Endometrium (tissue), 2 donors: ENCODE data around the gene CASP8.
"Not testable (repeated sequence)": the region's sequence is repeated elsewhere in the genome, so short reads cannot be mapped to it uniquely, and the experiment has no call there.

ENCODE experiments used
- FAIRE-seq: peaks from 2 replicates; lab custom pipeline; 2012; peaks lifted over from hg19 to GRCh38; lab: Jason Lieb, UNC
- donor health status: control.
- donor health status: control.

The CASP8 gene

DNA sequence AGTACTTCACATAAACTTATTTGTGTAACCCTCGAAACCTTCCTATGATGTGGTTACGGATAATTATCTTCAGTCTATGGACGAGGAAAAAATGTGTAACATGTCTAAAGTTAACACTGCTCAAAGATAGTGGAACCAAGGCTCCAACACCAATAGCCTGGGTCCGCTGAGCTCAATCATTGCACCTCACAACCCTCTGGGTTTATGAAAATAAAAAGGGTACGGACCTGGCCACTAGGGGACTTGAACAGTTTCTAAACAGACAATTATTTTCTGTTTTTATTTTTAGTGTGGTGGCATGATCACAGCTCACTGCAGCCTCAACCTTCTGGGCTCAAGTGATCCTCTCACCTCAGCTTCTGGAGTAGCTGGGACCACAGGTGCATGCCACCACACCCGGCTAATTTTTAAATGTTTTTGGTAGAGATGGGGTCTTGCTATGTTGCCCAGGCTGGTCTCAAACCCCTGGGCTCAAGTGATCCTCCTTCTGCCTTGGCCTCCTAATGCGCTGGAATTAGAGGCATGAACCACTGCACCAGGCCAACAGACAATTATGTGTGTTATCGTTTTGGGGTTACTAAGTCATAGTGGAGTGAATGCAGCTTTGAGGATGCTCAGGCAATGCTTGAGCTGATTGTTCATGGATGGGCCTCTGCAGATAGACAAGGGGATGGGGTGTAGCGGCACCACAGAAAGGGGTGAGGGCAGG is 10.1 kb downstream of the CASP8 start:
- no peak for FAIRE-seq

DNA sequence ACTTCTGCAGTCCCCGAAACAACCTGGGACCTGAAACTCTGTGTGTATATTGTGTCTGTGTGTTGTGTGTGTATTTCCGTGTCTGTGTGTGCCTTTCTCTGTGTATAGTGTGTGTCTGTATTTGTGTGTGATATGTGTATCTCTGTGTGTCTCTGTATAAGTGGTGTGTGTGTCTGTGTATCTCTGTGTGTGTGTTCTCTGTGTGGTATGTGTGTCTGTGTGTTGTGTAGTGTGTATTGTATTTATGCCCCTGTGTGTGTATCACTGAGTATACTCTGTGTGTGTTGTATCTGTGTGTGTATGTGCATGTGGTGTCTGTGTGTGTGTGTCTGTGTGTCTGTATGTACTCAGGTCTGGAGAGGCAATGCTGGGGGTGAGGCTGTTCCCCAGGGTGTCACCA is 11.6 kb downstream of the CASP8 start:
- no peak for FAIRE-seq

- FAIRE-seq: no peak
Measured at GRCh38 chr2:201273330-201273983, 13.1 kb downstream of the CASP8 start.

DNA sequence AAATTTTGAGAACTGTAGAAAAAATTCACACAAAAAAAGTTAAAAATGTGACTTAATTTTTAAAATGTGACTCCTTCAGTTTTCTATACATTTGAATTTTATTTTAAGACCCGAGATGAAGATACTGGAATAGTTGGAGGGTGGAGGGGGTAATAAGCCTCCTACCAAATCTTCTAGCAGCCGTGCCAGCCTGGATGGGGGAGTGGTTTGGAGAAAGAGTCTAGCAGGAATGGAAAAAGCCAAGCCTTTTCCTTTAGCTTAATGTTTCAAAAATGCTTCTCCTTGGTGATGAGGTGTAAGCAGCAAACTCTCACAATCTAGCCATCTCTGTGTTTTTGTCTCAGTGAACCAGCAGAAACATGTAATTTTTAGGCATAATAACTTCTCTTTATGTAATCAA is 14.7 kb downstream of the CASP8 start:
- FAIRE-seq: no peak

DNA sequence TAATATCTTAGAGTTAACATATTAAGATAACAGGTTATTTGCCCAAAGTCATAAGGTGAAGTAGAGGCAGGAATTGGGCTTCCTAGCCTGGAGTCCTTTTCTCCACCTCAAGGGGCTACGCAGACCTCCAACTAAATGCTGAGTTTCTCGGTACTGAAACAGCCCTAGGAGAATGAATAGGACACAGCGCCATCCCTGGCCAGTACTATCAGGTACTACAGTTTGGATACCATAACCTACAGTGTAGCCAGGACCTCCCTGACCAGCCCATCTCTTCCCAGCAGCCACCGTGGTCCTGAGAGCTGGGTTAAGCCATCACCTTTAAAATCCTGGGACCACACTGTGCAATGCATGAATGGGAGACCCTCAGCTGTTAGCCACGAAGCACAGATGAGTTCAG is 15.7 kb downstream of the CASP8 start:
- FAIRE-seq: no peak

DNA sequence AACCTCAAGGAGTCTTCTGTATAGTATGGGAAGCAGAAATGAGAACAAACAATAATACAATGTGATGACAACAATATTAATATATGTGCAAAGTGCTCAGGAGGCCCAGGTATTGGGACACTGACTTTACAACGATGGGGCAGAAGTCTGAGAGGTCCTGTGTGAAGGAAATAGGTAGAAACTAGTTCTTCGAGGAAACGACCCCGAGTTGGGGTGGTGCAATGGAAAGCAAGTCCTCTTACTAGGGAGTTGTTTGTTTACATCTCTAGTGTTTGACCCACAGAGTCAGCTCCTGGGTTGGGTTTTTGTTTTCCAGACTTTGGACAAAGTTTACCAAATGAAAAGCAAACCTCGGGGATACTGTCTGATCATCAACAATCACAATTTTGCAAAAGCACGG is 16.2 kb downstream of the CASP8 start:
- no peak for FAIRE-seq

- no peak for FAIRE-seq
Measured at GRCh38 chr2:201279079-201279478, 18.7 kb downstream of the CASP8 start.

DNA sequence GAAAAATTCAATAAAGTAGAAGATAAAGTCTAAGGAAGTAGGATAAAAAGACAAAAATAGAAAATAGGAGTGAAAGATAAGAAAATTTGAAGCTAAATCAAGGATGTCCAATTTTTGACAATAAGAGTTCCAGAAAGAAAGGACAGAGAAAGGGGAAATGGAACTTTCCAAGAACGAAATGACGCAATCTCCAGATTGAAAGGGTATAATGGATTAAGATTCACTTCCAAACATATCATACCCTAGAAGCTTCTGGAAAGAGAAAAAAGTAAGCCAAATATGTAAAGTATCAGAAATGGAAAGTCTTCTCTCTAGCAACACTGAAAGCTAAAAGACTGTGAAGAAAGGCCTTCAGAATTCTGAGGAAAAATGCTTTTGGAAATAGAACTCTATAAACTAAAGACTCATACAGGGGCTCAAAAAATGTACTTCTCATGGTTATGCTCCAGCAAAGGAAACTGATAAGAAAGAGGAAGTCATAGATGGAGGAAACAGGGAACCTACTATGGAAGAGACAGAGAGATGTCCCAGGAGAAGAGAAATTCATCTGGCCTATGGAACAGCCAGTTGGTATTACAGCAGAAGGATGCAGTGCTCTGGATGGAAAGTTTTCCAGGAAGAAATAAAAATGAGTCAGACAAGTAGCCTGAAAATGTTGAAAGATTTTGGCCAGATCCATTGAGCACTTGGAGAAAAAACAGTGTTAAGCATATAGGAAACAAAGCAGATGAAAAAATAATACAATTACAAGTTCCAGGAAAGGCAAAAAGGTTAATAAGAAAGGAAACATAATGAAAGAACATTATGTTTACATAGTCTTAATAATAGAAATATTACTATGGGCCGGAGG is 20.1 kb downstream of the CASP8 start:
- FAIRE-seq: no peak

DNA sequence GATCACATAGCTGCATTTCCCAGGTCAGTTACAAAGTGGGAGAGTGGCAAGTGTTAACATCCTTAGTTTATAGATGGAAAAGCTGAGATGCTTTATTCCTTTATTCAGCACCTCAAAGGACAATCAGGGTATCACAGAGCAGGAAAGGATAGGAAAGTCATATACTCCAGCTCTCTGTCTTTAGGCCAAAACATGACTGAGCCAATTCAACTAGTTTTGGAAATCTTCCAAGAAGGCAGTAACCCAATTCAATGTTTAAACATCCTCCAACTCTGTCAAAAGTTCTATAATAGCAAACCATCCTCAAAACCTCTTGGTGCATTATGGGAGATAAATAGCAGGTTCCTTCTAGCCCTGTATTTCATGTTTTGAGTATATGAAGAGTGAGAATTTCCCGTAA is 25.2 kb downstream of the CASP8 start:
- no peak for FAIRE-seq

- not testable (repeated sequence) for FAIRE-seq
Measured at GRCh38 chr2:201290457-201291148, 30.3 kb downstream of the CASP8 start.

DNA sequence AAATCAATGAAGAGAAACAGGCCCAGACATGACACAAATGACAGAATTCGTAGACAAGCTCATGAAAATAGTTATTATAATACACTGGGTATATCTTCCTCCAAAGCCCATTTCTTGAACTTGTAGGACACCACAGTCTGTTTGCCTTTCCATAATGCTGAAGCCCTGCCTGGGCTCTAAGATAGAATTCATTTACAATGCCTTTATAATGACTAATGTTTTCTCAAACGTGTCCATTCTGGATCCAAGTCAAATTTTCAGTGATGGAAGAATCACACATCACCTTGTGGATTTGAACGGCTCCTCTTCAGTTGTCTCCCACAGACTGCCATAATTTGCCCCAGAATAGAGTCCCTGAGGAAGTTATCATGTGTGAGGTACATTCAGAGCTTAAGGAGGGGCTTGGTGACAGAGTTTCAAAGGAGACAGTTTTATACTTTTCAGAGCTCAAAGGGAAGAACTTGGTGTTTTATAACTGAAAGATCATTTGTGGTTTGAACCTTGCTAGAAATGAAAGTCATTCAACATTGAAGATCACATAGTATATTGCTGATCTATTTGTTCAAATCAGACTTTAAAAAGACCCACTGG is 38.2 kb downstream of the CASP8 start:
- FAIRE-seq: no peak

- not testable (repeated sequence) for FAIRE-seq
Measured at GRCh38 chr2:201299929-201300328, 39.6 kb downstream of the CASP8 start.

- FAIRE-seq: no peak
Measured at GRCh38 chr2:201307876-201308275, 47.5 kb downstream of the CASP8 start.

DNA sequence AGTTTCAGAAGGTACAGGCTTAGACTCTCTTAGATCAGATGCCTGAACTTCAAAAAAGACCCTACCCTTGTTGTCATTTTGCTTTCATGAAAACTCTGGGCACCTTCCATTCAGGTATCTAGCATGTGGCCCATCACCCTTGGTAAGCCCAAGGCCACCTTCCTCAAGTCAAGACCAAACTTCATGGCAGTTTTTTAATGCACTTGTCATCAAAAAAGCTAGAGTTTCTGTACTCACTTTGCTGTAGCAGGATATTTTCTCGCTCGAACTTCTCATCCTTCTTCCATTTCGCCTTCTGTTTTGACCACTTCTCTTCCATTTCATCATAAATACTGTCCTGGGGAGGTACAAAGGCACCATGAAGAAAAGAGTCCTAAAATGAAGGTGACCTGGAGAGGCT is 48.6 kb downstream of the CASP8 start:
- no peak for FAIRE-seq

GRCh38 chr2:201313362-201313761 is 53.0 kb downstream of the CASP8 start:
- no peak for FAIRE-seq

DNA sequence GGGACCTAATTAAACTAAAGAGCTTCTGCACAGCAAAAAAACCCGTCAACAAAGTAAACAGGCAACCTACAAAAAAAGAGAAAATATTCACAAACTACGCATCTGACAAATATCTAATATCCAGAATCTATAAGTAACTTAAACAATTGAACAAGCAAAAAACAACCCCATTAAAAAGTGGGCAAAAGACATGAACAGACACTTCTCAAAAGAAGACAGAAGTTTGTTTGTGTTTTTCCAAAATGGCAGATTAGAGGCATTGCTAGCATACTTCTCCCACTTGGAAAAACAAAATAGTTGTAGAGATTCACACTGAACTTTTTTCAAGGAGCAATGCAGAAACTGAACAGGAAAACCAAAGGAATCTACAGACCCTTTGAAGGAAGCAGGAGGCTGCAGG is 59.2 kb downstream of the CASP8 start:
- no peak for FAIRE-seq

GRCh38 chr2:201320257-201320656 is 59.9 kb downstream of the CASP8 start:
- FAIRE-seq: no peak

GRCh38 chr2:201320701-201321100 is 60.4 kb downstream of the CASP8 start:
- no peak for FAIRE-seq

DNA sequence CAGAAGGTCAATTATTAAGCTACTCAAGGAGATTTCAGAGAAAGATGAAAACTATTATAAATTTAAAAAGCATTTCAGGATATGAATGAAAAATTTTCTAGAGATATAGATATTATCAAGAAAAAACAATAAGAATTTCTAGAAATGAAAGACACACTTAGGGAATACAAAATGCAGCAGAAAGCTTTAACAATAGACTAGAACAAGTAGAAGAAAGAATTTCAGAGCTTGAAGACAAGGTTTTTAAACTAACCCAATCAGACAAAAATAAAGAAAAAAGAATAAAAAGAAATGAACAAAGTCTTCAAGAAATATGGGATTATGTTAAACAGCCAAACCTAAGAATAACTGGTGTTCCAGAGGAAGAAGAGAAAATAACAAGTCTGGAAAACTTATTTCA is 62.4 kb downstream of the CASP8 start:
- FAIRE-seq: no peak

- no peak for FAIRE-seq
Measured at GRCh38 chr2:201327678-201328077, 67.3 kb downstream of the CASP8 start.

- FAIRE-seq: no peak
Measured at GRCh38 chr2:201329409-201329808, 69.1 kb downstream of the CASP8 start.
